Lung (tissue), 12 donors: ENCODE data around the gene KRT80. TPM values are rescaled to one million over a fixed set of nuclear protein-coding genes. Genes with fewer than 3 reads are reported as not detected.
A peak's percentile ranks its signal among the peaks of the same experiment; 100 is the strongest.

Source experiments
- ATAC-seq: fragments of 200-7000 bp; cut with Tn5 transposase; one replicate; pipeline ENCODE4 v1.9.1; 2020; ENCODE audit warnings: moderate number of reproducible peaks; ENCODE audit not compliant: insufficient read depth, low FRiP score
- DNase-seq, 3 donors: peaks; one replicate each; pipeline ENCODE4 v3.0.0-alpha.2; 2013 to 2017
- H3K27ac ChIP-seq, 2 donors: one replicate each; pipeline ENCODE4 v1.5.1; 2013; ENCODE audit warnings: mild to moderate bottlenecking in 2 of 2, moderate library complexity in 2 of 2, control low read depth in 1 of 2, inconsistent platforms in 1 of 2, low read depth in 1 of 2, low read length in 1 of 2
- H3K27me3 ChIP-seq, 3 donors: one replicate each; pipeline ENCODE4 v1.5.1; 2013; ENCODE audit warnings: low read length in 2 of 3; ENCODE audit not compliant: control insufficient read depth in 3 of 3, insufficient read depth in 3 of 3
- H3K36me3 ChIP-seq, 4 donors: one replicate each; pipeline ENCODE4 v1.5.1; 2013; ENCODE audit warnings: low read length in 4 of 4, mild to moderate bottlenecking in 1 of 4, moderate library complexity in 1 of 4; ENCODE audit not compliant: control insufficient read depth in 4 of 4, insufficient read depth in 4 of 4
- H3K4me1 ChIP-seq, 5 donors: one replicate each; pipeline ENCODE4 v1.5.1; 2013; ENCODE audit warnings: low read length in 5 of 5, mild to moderate bottlenecking in 2 of 5, moderate library complexity in 1 of 5; ENCODE audit not compliant: control insufficient read depth in 5 of 5, insufficient read depth in 5 of 5
- H3K4me3 ChIP-seq: one replicate; pipeline ENCODE4 v1.5.1; 2013; ENCODE audit warnings: mild to moderate bottlenecking, control low read depth, moderate library complexity
- H3K9ac ChIP-seq, 2 donors: one replicate each; pipeline ENCODE4 v1.5.1; 2013; ENCODE audit warnings: low read length in 2 of 2, control low read depth in 1 of 2; ENCODE audit not compliant: insufficient read depth in 1 of 2
- H3K9me3 ChIP-seq, 4 donors: one replicate each; pipeline ENCODE4 v1.5.1; 2013; ENCODE audit warnings: low read length in 3 of 4, mild to moderate bottlenecking in 1 of 4, moderate library complexity in 1 of 4; ENCODE audit not compliant: control insufficient read depth in 4 of 4, insufficient read depth in 3 of 4
- WGBS, 2 donors: extraction: QIAGEN DNeasy Blood & Tissue Kit; methylation state at CpG; one replicate each; pipeline ENCODE4 v1.1.7; 2013; 5-methylcytosine and 5-hydroxymethylcytosine counted together
- polyA plus RNA-seq, 2 donors: library from polyadenylated mRNA; stranded (reverse); fragments of 200-250 nt; gene quantifications; one replicate each; pipeline ENCODE4 v1.2.1, GENCODE V29; 2013
- total RNA-seq, 2 donors: library from RNA; depleted of rRNA in 1 of 2; stranded (reverse); fragments of >200 nt in 1 of 2; gene quantifications; one replicate each; pipeline ENCODE4 v1.2.1, GENCODE V29; 2014 to 2021
- TF ChIP-seq, protein P1 (sequence below): IDR thresholded peaks from 2 replicates; pipeline ENCODE4 v1.5.1; 2012; ENCODE audit warnings: mild to moderate bottlenecking; ENCODE audit errors: control extremely low read depth, extremely low read depth
- donor health status: control.
- donor health status: control.
- donor health status: Bipolar disorder and iron deficiency.
- donor health status: healthy.
- donor health status: DM: yes; HTN: yes; CAD: no.

KRT80 gene
- total and polyA plus RNA-seq, 4 donors = 1.8 to 15.5 (median 8.6) TPM

DNA sequence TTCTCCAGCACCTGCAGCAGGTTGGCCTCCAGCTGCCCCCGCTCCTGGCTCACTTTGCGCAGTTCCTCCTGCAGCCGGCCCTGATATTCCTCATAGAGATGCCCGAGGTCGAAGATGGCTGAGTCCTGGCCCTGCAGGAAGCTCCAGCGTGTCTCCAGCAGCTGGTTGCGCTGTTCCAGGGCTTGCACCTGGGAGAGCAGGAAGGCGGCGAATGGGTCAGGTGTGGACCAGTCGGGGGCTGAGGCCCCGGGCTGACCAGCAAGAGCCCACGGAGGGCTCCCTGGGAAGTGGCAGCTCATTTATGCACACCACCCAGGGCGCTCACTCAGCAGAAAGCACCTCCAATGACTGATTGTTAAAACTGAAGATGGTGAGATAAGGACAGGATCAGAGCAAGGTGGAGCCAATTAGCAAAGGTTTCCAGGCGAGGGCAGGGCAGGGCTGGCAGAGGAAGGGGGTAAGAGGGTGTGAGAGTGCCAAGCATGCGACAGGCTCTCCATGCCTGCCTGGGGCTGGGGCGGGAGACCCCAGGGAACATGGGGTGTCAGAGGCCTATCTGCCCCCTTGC, 6.3 kb downstream of the KRT80 start:
- TF ChIP-seq, protein P1, sequence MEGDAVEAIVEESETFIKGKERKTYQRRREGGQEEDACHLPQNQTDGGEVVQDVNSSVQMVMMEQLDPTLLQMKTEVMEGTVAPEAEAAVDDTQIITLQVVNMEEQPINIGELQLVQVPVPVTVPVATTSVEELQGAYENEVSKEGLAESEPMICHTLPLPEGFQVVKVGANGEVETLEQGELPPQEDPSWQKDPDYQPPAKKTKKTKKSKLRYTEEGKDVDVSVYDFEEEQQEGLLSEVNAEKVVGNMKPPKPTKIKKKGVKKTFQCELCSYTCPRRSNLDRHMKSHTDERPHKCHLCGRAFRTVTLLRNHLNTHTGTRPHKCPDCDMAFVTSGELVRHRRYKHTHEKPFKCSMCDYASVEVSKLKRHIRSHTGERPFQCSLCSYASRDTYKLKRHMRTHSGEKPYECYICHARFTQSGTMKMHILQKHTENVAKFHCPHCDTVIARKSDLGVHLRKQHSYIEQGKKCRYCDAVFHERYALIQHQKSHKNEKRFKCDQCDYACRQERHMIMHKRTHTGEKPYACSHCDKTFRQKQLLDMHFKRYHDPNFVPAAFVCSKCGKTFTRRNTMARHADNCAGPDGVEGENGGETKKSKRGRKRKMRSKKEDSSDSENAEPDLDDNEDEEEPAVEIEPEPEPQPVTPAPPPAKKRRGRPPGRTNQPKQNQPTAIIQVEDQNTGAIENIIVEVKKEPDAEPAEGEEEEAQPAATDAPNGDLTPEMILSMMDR = no peak
- DNase-seq (no peak), ATAC-seq (no peak)
- H3K4me3 ChIP-seq = no peak overlapping the region
- 90% methylated on average over 16 of the region's 16 CpGs for WGBS, 2 donors
- H3K9ac ChIP-seq = no peak overlapping the region
- no peaks in the 10 kb centered on the region for H3K9me3 ChIP-seq
- H3K27ac ChIP-seq = peak overlapping the region in 1 of 2 donors; percentile 21
- no peaks in the 10 kb centered on the region for H3K36me3 ChIP-seq
- H3K4me1 ChIP-seq = peaks cover 0 to 23% (median 5%) of the 10 kb centered on the region in 5 donors
- no peaks in the 10 kb centered on the region for H3K27me3 ChIP-seq

GRCh38 chr12:52184813-52185212, 7.0 kb downstream of the KRT80 start:
- H3K4me1 ChIP-seq = peaks cover 0 to 23% (median 5%) of the 10 kb centered on the region in 5 donors
- H3K9me3 ChIP-seq = no peaks in the 10 kb centered on the region
- H3K4me3 ChIP-seq = no peak overlapping the region
- H3K36me3 ChIP-seq = no peaks in the 10 kb centered on the region
- H3K27ac ChIP-seq = peak overlapping the region in 1 of 2 donors; percentile 36
- WGBS, 2 donors = 54 to 62% methylated on average over 6 of the region's 6 CpGs
- ATAC-seq (no peak), DNase-seq (no peak)
- no peaks in the 10 kb centered on the region for H3K27me3 ChIP-seq
- H3K9ac ChIP-seq = no peak overlapping the region
- TF ChIP-seq, protein P1 = no peak

- no peak overlapping the region for H3K27ac ChIP-seq
These were observed 7.8 kb downstream of the KRT80 start for GRCh38 chr12:52183971-52184370.

More at GRCh38 chr12:52183971-52184370, 7.8 kb downstream of the KRT80 start:
- Histone ChIP-seq H3K4me3 (no peak overlapping the region), H3K9me3 (no peaks in the 10 kb centered on the region), H3K4me1 (peaks cover 0 to 22% (median 5%) of the 10 kb centered on the region in 5 donors), H3K27me3 (no peaks in the 10 kb centered on the region), H3K9ac (no peak overlapping the region), H3K36me3 (no peaks in the 10 kb centered on the region)
- 87 to 88% methylated on average over 8 of the region's 8 CpGs for WGBS, 2 donors
- DNase-seq (no peak), ATAC-seq (no peak)
- TF ChIP-seq, protein P1 = no peak
